Aorta (tissue), 5 donors: ENCODE data around the gene PRSS35. TPM values are rescaled to one million over a fixed set of nuclear protein-coding genes. Genes with fewer than 3 reads are reported as not detected.
A peak's percentile ranks its signal among the peaks of the same experiment; 100 is the strongest.

Experiments
- ATAC-seq: fragments of 200-7000 bp; cut with Tn5 transposase; one replicate; pipeline ENCODE4 v1.9.1; 2022; ENCODE audit warnings: moderate library complexity; ENCODE audit not compliant: low FRiP score
- DNase-seq, 2 donors: peaks; one replicate each; pipeline ENCODE4 v3.0.0-alpha.2; 2020
- H3K27ac ChIP-seq, 2 donors: one replicate each; pipeline ENCODE4 v1.5.1; 2013; ENCODE audit warnings: low read length in 2 of 2, mild to moderate bottlenecking in 2 of 2, moderate library complexity in 2 of 2, control low read depth in 1 of 2, inconsistent platforms in 1 of 2, low read depth in 1 of 2
- H3K27me3 ChIP-seq, 2 donors: one replicate each; pipeline ENCODE4 v1.6.1; 2013; ENCODE audit warnings: control low read depth in 1 of 2, low read length in 1 of 2, mild to moderate bottlenecking in 1 of 2, moderate library complexity in 1 of 2; ENCODE audit not compliant: insufficient read depth in 2 of 2, control insufficient read depth in 1 of 2
- H3K36me3 ChIP-seq, 2 donors: one replicate each; pipeline ENCODE4 v1.6.1; 2013; ENCODE audit warnings: control low read depth in 1 of 2, low read length in 1 of 2, mild to moderate bottlenecking in 1 of 2; ENCODE audit not compliant: insufficient read depth in 2 of 2, control insufficient read depth in 1 of 2
- H3K4me1 ChIP-seq, 2 donors: one replicate each; pipeline ENCODE4 v1.6.1; 2013; ENCODE audit warnings: low read length in 2 of 2, control low read depth in 1 of 2, mild to moderate bottlenecking in 1 of 2, moderate library complexity in 1 of 2; ENCODE audit not compliant: insufficient read depth in 2 of 2, control insufficient read depth in 1 of 2
- H3K4me3 ChIP-seq, 2 donors: one replicate each; pipeline ENCODE4 v1.5.1; 2013; ENCODE audit warnings: low read length in 2 of 2, control low read depth in 1 of 2, mild to moderate bottlenecking in 1 of 2
- H3K9me3 ChIP-seq: one replicate; pipeline ENCODE4 v1.6.1; 2013; ENCODE audit warnings: mild to moderate bottlenecking, low read length; ENCODE audit not compliant: control insufficient read depth
- WGBS, 2 donors: extraction: QIAGEN DNeasy Blood & Tissue Kit; methylation state at CpG; one replicate each; pipeline ENCODE4 v1.1.7; 2013; 5-methylcytosine and 5-hydroxymethylcytosine counted together
- intact Hi-C, 2 donors: fragments of 100-400 bp; cut with DNase I; formaldehyde crosslinking; loops; one replicate each; pipeline versions ENCODE4 v1.14.2 to v1.15.0; 2022
- long read RNA-seq, 2 donors: library from polyadenylated mRNA; unstranded; transcript quantifications; one replicate each; pipeline ENCODE4 v2.0.0, GENCODE V29; 2020 to 2021
- polyA plus RNA-seq, 2 donors: library from polyadenylated mRNA; stranded (reverse); fragments of 200-250 nt; gene quantifications; one replicate each; pipeline ENCODE4 v1.2.3, GENCODE V29; 2013
- total RNA-seq, 2 donors: library from RNA; stranded (reverse); fragmentation: NEBNext Ultra II Directional; extraction: Animal tissue kit (Norgen Biotek cat#: 25700); gene quantifications; one replicate each; pipeline ENCODE4 v1.2.1, GENCODE V29; 2021
- donor health status: healthy with polysubstance abuse.
- donor health status: Bipolar disorder and iron deficiency.
- donor health status: DM: no; HTN: no; CAD: no.
- donor health status: DM: no; HTN: no; CAD: no.
- donor health status: DM: yes; HTN: yes; CAD: no.

PRSS35 gene, protein sequence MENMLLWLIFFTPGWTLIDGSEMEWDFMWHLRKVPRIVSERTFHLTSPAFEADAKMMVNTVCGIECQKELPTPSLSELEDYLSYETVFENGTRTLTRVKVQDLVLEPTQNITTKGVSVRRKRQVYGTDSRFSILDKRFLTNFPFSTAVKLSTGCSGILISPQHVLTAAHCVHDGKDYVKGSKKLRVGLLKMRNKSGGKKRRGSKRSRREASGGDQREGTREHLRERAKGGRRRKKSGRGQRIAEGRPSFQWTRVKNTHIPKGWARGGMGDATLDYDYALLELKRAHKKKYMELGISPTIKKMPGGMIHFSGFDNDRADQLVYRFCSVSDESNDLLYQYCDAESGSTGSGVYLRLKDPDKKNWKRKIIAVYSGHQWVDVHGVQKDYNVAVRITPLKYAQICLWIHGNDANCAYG
- total RNA-seq: 1 to 10 TPM; 4.1 to 4.7 TPM
- 1 to 10 TPM; 4.3 to 8.2 TPM for polyA plus RNA-seq
- long read RNA-seq, donor 1, transcript PRSS35-201 (2 exons, 2,440 nt): major isoform, 31 of 32 reads
- long read RNA-seq, donor 1, partial matches to known transcripts: 1 of 32 reads
- long read RNA-seq, donor 1, other reads (novel, unspliced or antisense): 0 of 32 reads
- long read RNA-seq, donor 2, partial matches to known transcripts: 0 of 2 reads
- long read RNA-seq, donor 2, other reads (novel, unspliced or antisense): 0 of 2 reads

- Histone ChIP-seq H3K27me3 (no peaks in the 10 kb centered on the region), H3K36me3 (no peaks in the 10 kb centered on the region), H3K4me1 (no peaks in the 10 kb centered on the region), H3K27ac (peak within 1 kb of the TSS in 1 of 2 donors; percentile 41), H3K9me3 (no peaks in the 10 kb centered on the region), H3K4me3 (peak within 1 kb of the TSS; percentile 41 to 42)
- peak; percentile 92 for ATAC-seq
- intact Hi-C loops: loop anchor here (2.0 to 5.0 kb wide), 3 partner anchors 80 to 445 kb away; partner anchors contain the start of genes ME1 (in 2 of the 2) and DOP1A (in 1 of the 2)
- peak; percentile 78 to 88 for DNase-seq
- WGBS, 2 donors: 1 to 2% methylated on average over 23 to 38 of the region's 38 CpGs
Observed at GRCh38 chr6:83511901-83512681, at the start of gene PRSS35. Gene PRSS35 (plus strand): TSS chr6:83512534. CDS start chr6:83523442, 10,908 bp downstream.

- H3K36me3 ChIP-seq: no peaks in the 10 kb centered on the region
- intact Hi-C loops: no loop called here
- no peaks in the 10 kb centered on the region for H3K9me3 ChIP-seq
- no peak for DNase-seq
- no peaks in the 10 kb centered on the region for H3K27me3 ChIP-seq
- no peak for ATAC-seq
- no peak overlapping the region for H3K27ac ChIP-seq
- WGBS, 2 donors: 76 to 78% methylated on average over 2 of the region's 2 CpGs
- H3K4me3 ChIP-seq: no peak overlapping the region
- no peaks in the 10 kb centered on the region for H3K4me1 ChIP-seq
Observed at GRCh38 chr6:83463886-83464285, 48.4 kb upstream of the PRSS35 start.

DNA sequence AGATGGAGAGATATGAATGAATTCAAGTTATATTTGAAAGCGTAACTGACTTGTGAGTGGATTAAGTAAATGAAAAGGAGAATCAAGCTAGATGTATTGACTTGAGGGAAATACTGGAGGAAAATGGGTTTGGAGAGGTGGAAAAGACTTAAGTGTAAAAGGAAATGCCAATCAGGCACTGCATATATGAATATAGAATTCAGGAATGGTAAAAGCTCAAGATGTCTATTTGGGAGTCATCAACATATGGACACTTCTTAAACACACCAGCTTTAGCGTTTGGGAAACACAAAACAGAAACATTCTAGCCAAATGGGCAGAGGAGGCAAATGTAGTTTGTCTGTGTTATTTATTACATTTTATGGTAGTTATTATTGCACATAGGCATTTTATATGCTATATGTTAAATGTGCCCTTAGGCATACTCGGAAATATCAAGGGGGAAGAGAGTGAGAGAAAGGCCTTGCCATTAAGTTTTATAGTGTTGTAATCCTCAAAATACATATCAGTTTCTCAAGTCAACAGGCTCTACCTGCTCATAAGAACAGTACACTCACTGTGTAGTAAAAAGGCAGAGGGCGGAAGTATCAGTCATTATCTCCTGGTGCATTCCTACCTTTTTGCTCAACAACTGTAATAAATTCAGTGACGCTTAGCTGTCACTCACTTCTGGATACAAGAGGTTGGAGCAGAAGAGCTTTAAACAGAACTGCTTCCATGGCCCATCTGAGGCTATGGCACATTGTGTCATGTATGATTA is 47.8 kb upstream of the PRSS35 start:
- no peaks in the 10 kb centered on the region for H3K9me3 ChIP-seq
- DNase-seq: no peak
- H3K27ac ChIP-seq: no peak overlapping the region
- H3K27me3 ChIP-seq: no peaks in the 10 kb centered on the region
- no peaks in the 10 kb centered on the region for H3K36me3 ChIP-seq
- no peaks in the 10 kb centered on the region for H3K4me1 ChIP-seq
- H3K4me3 ChIP-seq: no peak overlapping the region
- no peak for ATAC-seq
- intact Hi-C loops: no loop called here
- 96 to 98% methylated on average over 5 of the region's 5 CpGs for WGBS, 2 donors

DNA sequence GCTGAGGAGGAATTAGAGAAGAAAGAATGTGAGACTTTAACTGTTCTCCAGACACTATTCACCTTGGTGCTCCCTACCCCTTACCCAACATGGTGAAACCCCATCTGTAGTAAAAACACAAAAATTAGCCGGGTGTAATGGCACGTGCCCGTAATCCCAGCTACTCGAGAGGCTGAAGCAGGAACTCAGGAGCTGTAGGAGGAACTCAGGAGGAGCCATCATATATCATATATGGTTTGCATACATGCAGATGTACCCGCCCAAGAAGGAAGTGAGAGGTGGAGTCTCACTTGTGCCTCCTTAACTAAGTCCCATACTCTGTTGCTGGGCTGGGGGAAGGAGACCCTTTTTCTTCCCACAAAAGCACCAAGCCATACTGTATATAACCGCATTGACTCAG is 46.0 kb upstream of the PRSS35 start:
- intact Hi-C loops: no loop called here
- H3K9me3 ChIP-seq: no peaks in the 10 kb centered on the region
- H3K4me1 ChIP-seq: no peaks in the 10 kb centered on the region
- H3K36me3 ChIP-seq: no peaks in the 10 kb centered on the region
- no peak for DNase-seq
- 95 to 96% methylated on average over 6 of the region's 6 CpGs for WGBS, 2 donors
- ATAC-seq: no peak
- no peak overlapping the region for H3K27ac ChIP-seq
- H3K27me3 ChIP-seq: no peaks in the 10 kb centered on the region
- no peak overlapping the region for H3K4me3 ChIP-seq

DNA sequence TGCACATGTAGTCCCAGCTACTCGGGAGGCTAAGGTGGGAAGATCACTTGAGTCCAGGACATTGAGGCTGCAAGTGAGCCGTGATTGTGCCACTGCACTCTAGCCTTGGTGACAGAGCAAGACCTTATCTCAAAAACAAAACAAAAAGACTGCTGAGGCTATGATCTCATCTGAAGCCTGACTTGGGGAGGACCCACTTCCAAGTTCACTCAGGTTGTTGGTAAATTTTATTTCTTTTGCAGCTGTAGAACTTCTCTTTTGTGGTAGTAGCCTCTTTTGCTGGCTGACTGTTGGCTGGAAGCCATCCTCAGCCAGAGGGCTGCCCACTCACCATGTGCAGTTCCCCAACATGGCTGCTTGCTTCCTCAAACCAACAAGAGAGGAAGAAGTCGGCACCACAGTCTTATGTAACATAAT is 44.7 kb upstream of the PRSS35 start:
- H3K4me1 ChIP-seq: no peaks in the 10 kb centered on the region
- no peaks in the 10 kb centered on the region for H3K27me3 ChIP-seq
- ATAC-seq (no peak), DNase-seq (peak in 1 of 2 donors; percentile 89)
- no peaks in the 10 kb centered on the region for H3K9me3 ChIP-seq
- no peaks in the 10 kb centered on the region for H3K36me3 ChIP-seq
- H3K4me3 ChIP-seq: no peak overlapping the region
- intact Hi-C loops: no loop called here
- 66 to 69% methylated on average over 3 of the region's 3 CpGs for WGBS, 2 donors
- H3K27ac ChIP-seq: no peak overlapping the region

- no peak overlapping the region for H3K4me3 ChIP-seq
- H3K27me3 ChIP-seq: peaks cover 0 to 1% of the 10 kb centered on the region in 2 donors
- ATAC-seq (no peak), DNase-seq (peak in 1 of 2 donors; percentile 52)
- intact Hi-C loops: no loop called here
- no peaks in the 10 kb centered on the region for H3K36me3 ChIP-seq
- H3K4me1 ChIP-seq: no peaks in the 10 kb centered on the region
- H3K27ac ChIP-seq: no peak overlapping the region
- H3K9me3 ChIP-seq: no peaks in the 10 kb centered on the region
- WGBS, 2 donors: 75 to 80% methylated on average over 4 of the region's 4 CpGs
Observed at GRCh38 chr6:83470001-83470400, 42.3 kb upstream of the PRSS35 start.

GRCh38 chr6:83470587-83470986 is 41.7 kb upstream of the PRSS35 start:
- peaks cover 0 to 1% of the 10 kb centered on the region in 2 donors for H3K27me3 ChIP-seq
- no peak overlapping the region for H3K27ac ChIP-seq
- no peak overlapping the region for H3K4me3 ChIP-seq
- DNase-seq (no peak), ATAC-seq (no peak)
- 97% methylated on average over 3 of the region's 3 CpGs for WGBS, 2 donors
- no peaks in the 10 kb centered on the region for H3K9me3 ChIP-seq
- intact Hi-C loops: no loop called here
- H3K36me3 ChIP-seq: no peaks in the 10 kb centered on the region
- no peaks in the 10 kb centered on the region for H3K4me1 ChIP-seq

DNA sequence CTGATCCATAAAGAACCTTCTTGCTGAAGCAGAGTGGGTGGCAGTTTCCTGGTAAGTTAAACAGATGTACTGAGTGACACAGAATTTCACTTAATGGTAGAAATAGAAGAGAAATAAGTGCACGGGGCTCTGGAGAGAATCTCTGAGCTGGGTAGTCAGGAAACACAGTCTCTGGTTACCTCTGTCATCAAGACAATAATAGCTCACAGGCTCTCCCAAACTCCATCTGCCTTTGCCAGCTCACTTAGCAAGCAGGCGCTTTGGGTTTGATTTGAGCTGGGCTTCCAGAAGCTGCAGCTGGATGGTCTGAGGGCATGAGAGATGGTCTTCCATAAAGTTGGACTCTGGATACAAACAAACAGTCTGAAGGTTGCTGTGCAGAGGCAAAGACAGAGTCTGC is 39.6 kb upstream of the PRSS35 start:
- H3K36me3 ChIP-seq: no peaks in the 10 kb centered on the region
- peaks cover 0 to 1% of the 10 kb centered on the region in 2 donors for H3K27me3 ChIP-seq
- ATAC-seq (no peak), DNase-seq (no peak)
- no peaks in the 10 kb centered on the region for H3K4me1 ChIP-seq
- no peak overlapping the region for H3K4me3 ChIP-seq
- no peaks in the 10 kb centered on the region for H3K9me3 ChIP-seq
- H3K27ac ChIP-seq: no peak overlapping the region
- intact Hi-C loops: no loop called here
- 60 to 66% methylated on average over 2 of the region's 2 CpGs for WGBS, 2 donors
